Measurements from ENCODE around the gene SBK3. TPM values are rescaled to one million over a fixed set of nuclear protein-coding genes. Genes with fewer than 3 reads are reported as not detected.

SBK3 gene
- polyA plus RNA-seq, 1 experiment: not detected

DNA sequence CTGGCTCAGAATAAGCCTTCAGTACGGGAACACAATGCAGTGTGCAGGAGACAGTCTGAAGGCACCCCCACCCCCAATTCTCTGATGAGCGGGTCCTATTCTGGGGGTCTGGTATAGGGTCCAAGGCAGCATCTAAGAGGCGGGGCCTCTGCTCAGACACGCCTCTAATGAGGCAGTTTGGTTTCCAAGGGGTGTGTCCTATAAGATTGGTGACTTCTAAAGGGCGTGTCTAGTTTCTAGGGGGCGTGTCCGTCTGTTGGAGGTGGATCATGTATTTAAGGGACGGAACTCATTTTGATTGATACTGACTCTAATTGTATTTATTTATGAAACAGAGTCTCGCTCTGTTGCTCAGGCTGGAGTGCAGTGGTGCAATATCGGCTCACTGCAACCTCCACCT lies 45.3 kb upstream of the SBK3 start:
- POLR2A ChIA-PET: interaction anchor here (1.0 kb wide), 1 partner anchor 9 kb away, joined by 3 read pairs; the partner anchor contains the start of gene FIZ1
- Histone ChIP-seq H3K9me3 (ENCODE audit: control insufficient read depth, insufficient read depth, low read length) (no peaks in the 10 kb centered on the region), H3K27me3 (ENCODE audit: control insufficient read depth, insufficient read depth, low read length) (no peaks in the 10 kb centered on the region), H3K4me3 (ENCODE audit: low read depth, low read length) (no peak overlapping the region), H3K27ac (ENCODE audit: low read depth, low read length) (no peak overlapping the region)
- CTCF ChIA-PET: no interaction called here
- TF ChIP-seq CTCF (IDR thresholded peaks at IDR 0.05; ENCODE audit: low read depth, low read length): no peak
- DNase-seq (ENCODE audit: low read depth, low spot score): no peak

DNA sequence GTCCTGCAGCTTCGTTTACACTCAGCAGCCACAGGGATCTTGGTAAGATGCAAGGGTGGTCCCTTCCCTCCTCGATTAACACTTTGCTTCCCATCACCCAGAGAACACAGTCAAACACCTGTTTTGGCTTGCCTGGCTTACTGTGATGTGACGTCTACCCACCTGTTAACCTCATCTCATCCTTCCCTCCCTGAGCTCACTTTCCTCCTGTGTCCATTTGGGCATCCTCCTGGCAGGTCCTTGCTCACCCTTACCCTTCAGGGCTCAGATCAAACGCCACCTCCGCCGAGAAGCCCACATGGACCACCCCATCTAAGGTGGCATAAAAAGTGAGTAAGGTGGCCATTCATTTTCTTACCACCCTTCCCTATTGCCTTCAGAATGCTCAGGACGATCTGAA lies 44.8 kb upstream of the SBK3 start:
- no peaks in the 10 kb centered on the region for H3K9me3 ChIP-seq (ENCODE audit: control insufficient read depth, insufficient read depth, low read length)
- no peaks in the 10 kb centered on the region for H3K27me3 ChIP-seq (ENCODE audit: control insufficient read depth, insufficient read depth, low read length)
- H3K27ac ChIP-seq (ENCODE audit: low read depth, low read length): no peak overlapping the region
- TF ChIP-seq CTCF (IDR thresholded peaks at IDR 0.05; ENCODE audit: low read depth, low read length): no peak
- DNase-seq (ENCODE audit: low read depth, low spot score): no peak
- ChIA-PET CTCF (no interaction called here), POLR2A (interaction anchor here (1.0 kb wide), 1 partner anchor 9 kb away, joined by 3 read pairs; the partner anchor contains the start of gene FIZ1)
- no peak overlapping the region for H3K4me3 ChIP-seq (ENCODE audit: low read depth, low read length)

DNA sequence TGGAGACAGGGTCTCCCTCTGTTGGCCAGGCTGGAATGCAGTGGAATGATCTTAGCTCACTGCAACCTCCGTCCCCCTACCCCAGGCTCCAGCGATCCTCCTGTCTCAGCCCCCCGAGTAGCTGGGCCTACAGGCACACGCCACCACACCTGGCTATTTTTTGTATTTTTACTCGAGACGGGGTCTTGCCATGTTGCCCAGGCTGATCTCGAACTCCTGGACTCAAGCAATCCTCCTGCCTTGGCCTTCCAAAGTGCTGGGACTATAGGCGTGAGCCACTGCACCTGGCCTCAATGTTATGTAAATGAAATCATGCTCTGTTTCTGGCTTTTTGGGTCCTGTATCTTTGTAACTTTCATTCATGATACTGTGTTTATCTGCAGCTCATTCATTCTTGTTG lies 43.4 kb upstream of the SBK3 start:
- TF ChIP-seq CTCF (IDR thresholded peaks at IDR 0.05; ENCODE audit: low read depth, low read length): no peak
- no peak overlapping the region for H3K4me3 ChIP-seq (ENCODE audit: low read depth, low read length)
- CTCF ChIA-PET: interaction anchor here (0.9 kb wide), 1 partner anchor 44 kb away, joined by 3 read pairs; no protein-coding TSS in a partner anchor
- POLR2A ChIA-PET: interaction anchor here (0.5 kb wide), 1 partner anchor 12 kb away, joined by 3 read pairs; the partner anchor contains the start of gene ZNF524
- no peak for DNase-seq (ENCODE audit: low read depth, low spot score)
- H3K9me3 ChIP-seq (ENCODE audit: control insufficient read depth, insufficient read depth, low read length): no peaks in the 10 kb centered on the region
- no peaks in the 10 kb centered on the region for H3K27me3 ChIP-seq (ENCODE audit: control insufficient read depth, insufficient read depth, low read length)
- no peak overlapping the region for H3K27ac ChIP-seq (ENCODE audit: low read depth, low read length)

- Histone ChIP-seq H3K27me3 (ENCODE audit: control insufficient read depth, insufficient read depth, low read length) (no peaks in the 10 kb centered on the region), H3K4me3 (ENCODE audit: low read depth, low read length) (peak overlapping the region; percentile 53), H3K9me3 (ENCODE audit: control insufficient read depth, insufficient read depth, low read length) (no peaks in the 10 kb centered on the region), H3K27ac (ENCODE audit: low read depth, low read length) (no peak overlapping the region)
- CTCF ChIA-PET: interaction anchor here (0.8 to 1.2 kb wide), 2 partner anchors 12 to 70 kb away, joined by 3 to 4 read pairs; partner anchors contain the start of gene FIZ1
- peak; percentile 69 for DNase-seq (ENCODE audit: low read depth, low spot score)
- POLR2A ChIA-PET: interaction anchor here (0.6 to 1.1 kb wide), 2 partner anchors 12 to 111 kb away, joined by 3 to 9 read pairs; partner anchors contain the start of genes FIZ1 and ZNF628
- TF ChIP-seq CTCF (IDR thresholded peaks at IDR 0.05; ENCODE audit: low read depth, low read length): no peak
Measured at GRCh38 chr19:55586976-55587668, 41.8 kb upstream of the SBK3 start.

Measured in AG04450 (cell line).